GM18873 (cell line): ENCODE measurements around the gene SLC25A13.

Source experiments
- ATAC-seq: cut with Tn5 transposase; IDR thresholded peaks from one replicate; pipeline ENCODE4 v1.9.1; 2021; ENCODE audit warnings: mild to moderate bottlenecking, moderate library complexity, moderate number of reproducible peaks; ENCODE audit not compliant: unreplicated experiment, low FRiP score

Gene SLC25A13

GRCh38 chr7:96217147-96217546 lies 104.8 kb downstream of the SLC25A13 start:
- ATAC-seq: no peak

GRCh38 chr7:96216373-96216772 lies 105.5 kb downstream of the SLC25A13 start:
- ATAC-seq: no peak

GRCh38 chr7:96212474-96212873 lies 109.4 kb downstream of the SLC25A13 start:
- no peak for ATAC-seq

GRCh38 chr7:96211954-96212353 lies 109.9 kb downstream of the SLC25A13 start:
- no peak for ATAC-seq

- ATAC-seq: no peak
Measured at GRCh38 chr7:96205665-96206064, 116.2 kb downstream of the SLC25A13 start.

GRCh38 chr7:96204601-96205000 lies 117.3 kb downstream of the SLC25A13 start:
- ATAC-seq: no peak

GRCh38 chr7:96203786-96204185 lies 118.1 kb downstream of the SLC25A13 start:
- ATAC-seq: no peak

GRCh38 chr7:96202102-96202501 lies 119.8 kb downstream of the SLC25A13 start:
- no peak for ATAC-seq

- no peak for ATAC-seq
Measured at GRCh38 chr7:96200740-96201139, 121.2 kb downstream of the SLC25A13 start.

GRCh38 chr7:96199421-96199820 lies 122.5 kb downstream of the SLC25A13 start:
- ATAC-seq: no peak

- no peak for ATAC-seq
Measured at GRCh38 chr7:96198047-96198636, 123.8 kb downstream of the SLC25A13 start.

GRCh38 chr7:96196676-96197075 lies 125.2 kb downstream of the SLC25A13 start:
- no peak for ATAC-seq

- ATAC-seq: no peak
Measured at GRCh38 chr7:96189129-96189820, 132.6 kb downstream of the SLC25A13 start.

- no peak for ATAC-seq
Measured at GRCh38 chr7:96188591-96188991, 133.3 kb downstream of the SLC25A13 start.

- ATAC-seq: no peak
Measured at GRCh38 chr7:96188174-96188581, 133.7 kb downstream of the SLC25A13 start.

- no peak for ATAC-seq
Measured at GRCh38 chr7:96187735-96188134, 134.2 kb downstream of the SLC25A13 start.

GRCh38 chr7:96184783-96185182 lies 137.1 kb downstream of the SLC25A13 start:
- ATAC-seq: no peak

GRCh38 chr7:96183163-96183670 lies 138.7 kb downstream of the SLC25A13 start:
- no peak for ATAC-seq

- no peak for ATAC-seq
Measured at GRCh38 chr7:96182424-96183158, 139.3 kb downstream of the SLC25A13 start.

GRCh38 chr7:96181174-96181573 lies 140.7 kb downstream of the SLC25A13 start:
- ATAC-seq: no peak

- no peak for ATAC-seq
Measured at GRCh38 chr7:96179837-96180236, 142.1 kb downstream of the SLC25A13 start.
